NT2/D1 (cell line): Measurements from ENCODE around the gene ATIC.

Experiments
- YY1 ChIP-seq: IDR thresholded peaks from 2 replicates; pipeline ENCODE4 v1.6.1; 2011; ENCODE audit not compliant: insufficient read length, insufficient read depth
- ZNF274 ChIP-seq: IDR thresholded peaks from 2 replicates; pipeline ENCODE4 v1.6.1; 2011; ENCODE audit warnings: mild to moderate bottlenecking, low read depth, low read length

DNA sequence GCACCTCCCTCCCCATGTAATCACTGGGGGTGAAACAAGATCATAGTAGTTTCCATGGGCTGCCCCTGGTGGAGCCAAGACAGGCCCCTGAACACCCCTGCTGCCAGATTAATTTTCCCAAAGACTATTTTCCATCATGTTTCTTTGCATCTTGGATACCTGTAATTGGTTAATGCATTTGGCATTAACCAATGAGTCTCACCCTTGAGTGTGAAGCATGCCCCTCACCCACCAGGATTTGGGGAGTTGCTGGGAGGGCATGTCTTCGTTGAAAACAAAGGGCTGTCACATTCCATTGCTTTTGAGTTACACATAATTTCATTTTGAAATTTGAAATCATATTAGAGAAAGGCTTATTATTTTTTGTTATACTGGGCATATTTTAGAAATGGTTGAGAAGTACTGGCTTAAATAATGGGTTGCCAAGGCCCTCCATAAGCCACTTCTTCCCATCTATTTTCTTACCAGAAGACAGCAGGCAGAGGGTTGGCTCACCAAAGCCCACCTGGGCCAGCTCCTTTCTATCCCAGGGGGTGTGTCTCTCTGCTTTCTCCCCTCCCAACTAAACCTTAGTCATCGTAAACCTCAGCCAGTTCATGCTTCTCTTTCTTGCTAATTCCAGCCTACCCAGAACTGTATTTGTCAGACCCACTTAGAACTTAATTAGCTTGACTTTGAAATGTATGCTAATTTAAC is 51.8 kb downstream of the ATIC start:
- no peak for TF ChIP-seq YY1
- no peak for TF ChIP-seq ZNF274
